Motor neuron (in vitro differentiated cells): ENCODE measurements around the gene SHROOM3. TPM values are rescaled to one million over a fixed set of nuclear protein-coding genes. Genes with fewer than 3 reads are reported as not detected.
A peak's percentile ranks its signal among the peaks of the same experiment; 100 is the strongest.
"Not testable (repeated sequence)": the region's sequence is repeated elsewhere in the genome, so short reads cannot be mapped to it uniquely, and the experiment has no call there.

Source experiments
- ATAC-seq, 8 experiments: fragments of 200-7000 bp; cut with Tn5 transposase; replicated peaks in 6 of 8; 2 replicates each; pipeline ENCODE4 v1.8.0; 2021; ENCODE audit warnings: mild to moderate bottlenecking in 8 of 8, moderate library complexity in 8 of 8
- H3K27ac ChIP-seq, 2 donors: fragments of 250-450 bp; sonication (Bioruptor Pico); 2 replicates each; pipeline ENCODE4 v1.9.0; 2021; ENCODE audit warnings: antibody characterized with exemption in 2 of 2, mild to moderate bottlenecking in 2 of 2, moderate library complexity in 1 of 2
- H3K4me1 ChIP-seq, 2 donors: fragments of 250-450 bp; sonication (Bioruptor Pico); replicated peaks in 1 of 2; 2 replicates each; pipeline ENCODE4 v1.6.1; 2021; ENCODE audit warnings: antibody characterized with exemption in 2 of 2, mild to moderate bottlenecking in 2 of 2, moderate library complexity in 1 of 2
- H3K4me3 ChIP-seq, 5 donors: fragments of 250-450 bp; sonication (Bioruptor Pico); 2 replicates each; pipeline ENCODE4 v1.9.0; 2021; ENCODE audit warnings: antibody characterized with exemption in 5 of 5, mild to moderate bottlenecking in 5 of 5, moderate library complexity in 4 of 5
- WGBS, 10 experiments: fragments of 450-650 bp; shearing (Covaris generic); methylation state at CpG; one replicate each; pipeline ENCODE4 v1.0.0; 2022; 5-methylcytosine and 5-hydroxymethylcytosine counted together
- in situ Hi-C, 9 experiments: fragments of 400-800 bp; cut with MboI; loops; one replicate each; pipeline ENCODE4 v1.15.0; 2021; ENCODE audit warnings: low sequenced_read_pairs in 9 of 9, low pct_unique_long_range_greater_than_20kb in 2 of 9; ENCODE audit not compliant: unreplicated experiment in 9 of 9
- total RNA-seq, 8 experiments: library from RNA; unstranded; fragments of 300-600 nt; gene quantifications; 2 replicates each; pipeline versions ENCODE4 v1.2.3 to v1.2.4, GENCODE V29; 2022

Gene SHROOM3
- 10 to 100 TPM in 3 of 8 experiments, 1 to 10 TPM in 3, under 1 TPM in 2; 0.49 to 51.0 (median 7.9) TPM for total RNA-seq

DNA sequence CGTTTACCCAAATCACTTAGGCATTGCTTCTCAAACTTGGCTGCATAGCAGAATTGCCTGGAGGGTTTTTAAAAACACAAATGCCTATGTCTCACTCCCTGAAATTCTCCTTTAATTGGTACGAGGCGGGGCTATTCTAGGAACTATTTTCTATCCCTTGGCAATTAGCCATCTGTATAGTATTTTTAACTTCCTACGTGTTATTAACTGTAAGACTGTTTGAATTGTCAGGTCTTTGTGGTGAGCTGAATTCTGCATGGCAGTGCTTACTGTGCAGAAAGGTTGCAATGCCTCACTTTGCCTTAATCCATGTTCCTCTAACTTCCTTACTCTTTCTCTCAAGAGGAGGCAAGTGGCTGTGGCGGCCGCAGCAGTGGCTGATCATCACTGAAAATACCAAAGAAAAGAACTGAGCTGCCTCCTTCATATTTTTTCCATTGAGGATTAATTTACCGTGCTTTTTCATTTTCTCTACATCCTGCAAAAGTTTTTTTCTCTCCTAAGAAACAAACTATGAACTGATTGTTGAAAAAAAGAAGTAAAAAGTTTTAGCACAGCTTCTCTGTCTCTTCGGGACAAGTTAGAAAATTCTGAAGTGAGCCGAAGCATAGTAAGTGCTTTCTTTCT is at the start of gene SHROOM3:
SHROOM3 (plus strand) TSS at position 329 of the 627 bp plus-strand sequence. CDS start 824 bp downstream, outside the sequence.
- peak within 1 kb of the TSS; percentile 57 to 82 for H3K27ac ChIP-seq
- ATAC-seq = peak; percentile 37 to 73 (median 64)
- WGBS, 10 experiments = 0 to 15% (median 7%) methylated on average over 3 to 9 of the region's 9 CpGs
- H3K4me1 ChIP-seq = peaks cover 10 to 20% of the 10 kb centered on the region in 2 donors
- H3K4me3 ChIP-seq = peak within 1 kb of the TSS; percentile 25 to 36 (median 31)
- in situ Hi-C loops = loop anchor here in 6 of 9 experiments (5.0 to 10.0 kb wide), 4 partner anchors 60 to 320 kb away; no protein-coding TSS in a partner anchor

GRCh38 chr4:76385974-76386373 is 49.1 kb upstream of the SHROOM3 start:
- Histone ChIP-seq H3K4me1 (no peaks in the 10 kb centered on the region), H3K4me3 (no peak overlapping the region), H3K27ac (no peak overlapping the region)
- in situ Hi-C loops = no loop called here
- ATAC-seq = no peak
- WGBS, 10 experiments = 49 to 93% (median 86%) methylated on average over 4 to 6 of the region's 6 CpGs; no CpG with 5 or more reads in 1 of the 10 experiments

GRCh38 chr4:76386566-76387305 is 48.3 kb upstream of the SHROOM3 start:
- Histone ChIP-seq H3K27ac (no peak overlapping the region), H3K4me1 (no peaks in the 10 kb centered on the region), H3K4me3 (no peak overlapping the region)
- 20 to 100% (median 86%) methylated on average over 1 to 4 of the region's 6 CpGs; no CpG with 5 or more reads in 3 of the 10 experiments for WGBS, 10 experiments
- in situ Hi-C loops = no loop called here
- ATAC-seq = peak in 1 of 8 experiments; percentile 16

DNA sequence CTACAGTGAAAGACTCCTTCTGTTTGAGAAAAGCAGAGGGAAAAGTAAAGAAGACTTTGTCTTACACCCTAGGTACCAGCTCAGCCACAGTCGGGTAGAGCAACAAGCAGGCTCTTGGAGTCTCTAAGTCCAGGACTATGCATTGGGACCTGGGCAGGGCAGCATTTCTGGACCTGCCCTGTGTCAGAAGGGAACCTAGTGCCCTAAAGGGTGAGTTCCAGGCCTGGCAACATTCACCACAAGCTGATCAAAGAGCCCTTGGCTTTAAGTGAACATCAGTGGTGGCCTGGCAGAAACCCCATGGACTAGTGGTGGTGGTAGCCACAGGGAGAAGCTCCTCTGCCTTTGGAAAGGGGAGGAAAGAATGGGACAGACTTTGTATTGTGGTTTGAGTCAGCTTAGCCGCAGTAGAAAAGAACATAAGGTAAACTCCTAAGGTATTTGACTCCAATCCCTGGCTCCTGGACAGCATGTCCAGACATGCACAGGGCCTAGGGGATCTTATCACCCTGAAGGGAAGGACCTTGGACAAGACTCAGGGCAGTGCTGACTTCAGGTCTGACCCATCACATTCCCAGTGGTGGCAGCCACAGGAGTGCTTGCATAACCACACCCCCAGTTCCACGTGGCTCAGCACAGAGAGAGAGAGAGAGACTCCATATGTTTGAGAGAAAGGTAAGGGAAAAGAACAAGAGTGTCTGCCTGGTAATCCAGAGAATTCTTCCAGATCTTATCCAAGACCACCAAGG is 46.7 kb upstream of the SHROOM3 start:
- no peak overlapping the region for H3K27ac ChIP-seq
- no peak overlapping the region for H3K4me3 ChIP-seq
- in situ Hi-C loops = no loop called here
- peak in 2 of 8 experiments; percentile 71 to 88 for ATAC-seq
- 0 to 100% (median 79%) methylated on average over 1 to 2 of the region's 3 CpGs; no CpG with 5 or more reads in 4 of the 10 experiments for WGBS, 10 experiments
- no peaks in the 10 kb centered on the region for H3K4me1 ChIP-seq

DNA sequence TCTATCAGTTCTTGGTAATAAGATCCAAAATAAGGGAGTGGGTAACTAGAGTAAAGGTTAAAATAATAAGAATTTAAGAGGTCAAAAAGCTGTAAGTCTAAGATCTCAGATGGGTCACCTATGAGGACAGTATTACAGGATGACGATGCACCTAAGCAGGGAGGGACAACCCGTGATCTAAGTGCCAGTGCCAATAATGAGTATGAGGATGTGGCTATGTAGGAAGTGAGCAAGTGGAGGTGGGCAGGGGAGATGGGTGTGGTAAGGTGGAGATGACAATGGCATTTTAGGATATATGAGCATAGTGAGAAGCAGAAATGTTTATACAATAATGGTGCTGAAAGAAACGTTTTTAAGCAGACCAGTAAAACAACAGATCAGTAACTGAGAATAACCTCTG is 33.4 kb upstream of the SHROOM3 start:
- H3K4me3 ChIP-seq = no peak overlapping the region
- no peak overlapping the region for H3K27ac ChIP-seq
- in situ Hi-C loops = no loop called here
- WGBS, 10 experiments = 0 to 78% (median 64%) methylated on average over 1 to 3 of the region's 3 CpGs
- no peaks in the 10 kb centered on the region for H3K4me1 ChIP-seq
- no peak for ATAC-seq

DNA sequence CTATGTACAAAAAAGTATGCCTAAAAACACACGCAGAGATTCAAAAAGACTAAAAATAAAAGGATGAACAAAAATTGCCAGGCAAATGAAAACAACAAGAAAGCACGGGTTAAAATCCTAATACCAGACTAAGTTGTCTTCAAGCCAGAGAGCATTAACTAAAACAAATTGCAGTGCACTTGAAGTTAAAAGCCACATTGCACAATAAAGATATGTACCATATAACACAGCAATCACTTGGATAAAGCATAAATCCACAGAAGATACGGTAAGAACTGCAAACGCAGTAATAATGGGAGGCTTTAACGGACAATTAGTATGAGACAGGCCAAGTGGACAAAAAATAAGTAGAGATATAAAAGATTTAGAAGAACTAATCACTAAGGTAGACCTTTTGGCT is 28.9 kb upstream of the SHROOM3 start:
- Histone ChIP-seq H3K27ac (no peak overlapping the region), H3K4me1 (no peaks in the 10 kb centered on the region), H3K4me3 (no peak overlapping the region)
- 44 to 100% (median 77%) methylated on average over 1 to 5 of the region's 5 CpGs for WGBS, 10 experiments
- in situ Hi-C loops = no loop called here
- ATAC-seq = no peak

- in situ Hi-C loops = no loop called here
- 25 to 94% (median 60%) methylated on average over 4 to 5 of the region's 5 CpGs for WGBS, 10 experiments
- no peak overlapping the region for H3K27ac ChIP-seq
- H3K4me1 ChIP-seq = no peaks in the 10 kb centered on the region
- no peak overlapping the region for H3K4me3 ChIP-seq
- ATAC-seq = no peak
Measured at GRCh38 chr4:76407440-76408119, 27.4 kb upstream of the SHROOM3 start.

- in situ Hi-C loops = no loop called here
- WGBS, 10 experiments = 53 to 88% (median 70%) methylated on average over 2 to 3 of the region's 3 CpGs; no CpG with 5 or more reads in 2 of the 10 experiments
- Histone ChIP-seq H3K4me1 (no peaks in the 10 kb centered on the region), H3K4me3 (no peak overlapping the region), H3K27ac (no peak overlapping the region)
- ATAC-seq = no peak
Measured at GRCh38 chr4:76410636-76411035, 24.4 kb upstream of the SHROOM3 start.

DNA sequence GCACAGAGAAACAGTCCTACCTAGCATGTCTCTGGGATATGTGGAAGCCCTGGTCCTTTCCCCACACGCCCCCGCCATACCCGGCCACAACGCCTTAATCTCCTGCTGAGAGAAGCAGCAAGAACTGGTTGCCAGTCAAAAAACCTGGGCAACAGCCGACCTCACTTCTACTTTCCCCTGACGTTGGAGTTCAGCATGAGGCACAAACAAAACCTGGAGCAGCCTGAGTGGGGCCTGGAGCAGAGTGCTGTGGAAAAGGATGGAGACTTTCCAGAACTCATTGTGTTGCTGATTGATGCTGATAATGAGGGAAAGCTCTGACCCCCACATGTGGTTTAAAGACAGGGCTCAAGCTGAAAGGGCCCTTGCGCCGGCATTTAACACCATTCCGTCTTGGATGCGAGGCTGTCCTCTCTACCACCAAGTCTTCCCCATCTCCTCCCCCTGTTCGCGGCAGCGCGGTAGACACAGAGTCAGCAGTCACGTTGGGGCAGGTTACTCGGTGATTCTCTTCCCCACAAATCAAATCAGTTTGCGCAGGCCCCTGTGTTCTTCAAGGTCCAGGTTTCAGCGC is 14.8 kb upstream of the SHROOM3 start:
- Histone ChIP-seq H3K4me1 (no peaks in the 10 kb centered on the region), H3K4me3 (no peak overlapping the region), H3K27ac (no peak overlapping the region)
- no peak for ATAC-seq
- WGBS, 10 experiments = 20 to 95% (median 82%) methylated on average over 2 to 17 of the region's 18 CpGs; no CpG with 5 or more reads in 2 of the 10 experiments
- in situ Hi-C loops = no loop called here

DNA sequence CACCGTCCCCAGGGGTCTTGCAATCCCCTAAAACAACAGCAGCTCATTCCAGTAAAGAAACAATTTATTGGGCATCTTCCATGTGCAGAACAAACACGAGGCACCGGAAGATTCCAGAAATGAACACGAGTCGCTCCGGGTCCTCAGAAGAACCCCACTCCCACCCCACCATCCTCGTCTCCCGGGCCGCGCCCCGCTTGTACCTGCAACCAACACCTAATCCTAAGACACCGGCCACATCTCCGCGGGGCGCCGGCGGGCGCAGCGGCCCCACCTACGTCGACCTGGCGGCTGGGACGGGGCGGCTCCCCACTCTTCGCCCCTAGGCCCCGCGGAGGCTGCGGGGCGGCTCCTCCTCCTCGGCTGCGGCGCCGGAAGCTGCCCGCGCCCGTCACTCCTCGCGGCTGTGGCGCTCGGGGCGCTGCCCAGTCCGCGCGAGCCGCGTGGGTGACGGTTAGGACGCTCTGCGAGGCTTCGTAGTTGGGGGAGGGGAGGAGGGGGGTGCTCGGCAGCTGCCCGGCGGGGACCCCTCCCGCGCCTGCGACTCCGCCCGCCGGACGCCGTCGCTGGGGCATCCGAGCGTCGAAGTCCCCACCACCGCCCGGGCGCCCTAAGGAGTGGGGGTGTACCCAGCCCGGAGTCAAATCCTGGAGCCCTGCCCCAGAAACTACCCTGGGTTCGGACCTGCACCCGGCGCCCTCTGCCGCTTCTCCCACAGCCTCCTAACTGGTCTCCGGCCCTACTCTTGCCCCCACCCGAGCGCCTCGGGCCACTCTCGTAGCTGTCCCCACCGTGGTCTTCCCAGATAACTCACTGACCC is 14.1 kb upstream of the SHROOM3 start, which contains the start of gene CCDC158:
CCDC158 (minus strand) TSS at position 380 of the 820 bp plus-strand sequence. CDS start 17,934 bp downstream, outside the sequence.
- 23 to 100% (median 100%) methylated on average over 1 to 3 of the region's 79 CpGs; no CpG with 5 or more reads in 5 of the 10 experiments for whole genome bisulfite sequencing, 10 experiments
- no peak within 1 kb of the TSS for H3K27ac ChIP-seq
- ATAC-seq = peak in 3 of 8 experiments; percentile 93 to 94 (median 94)
- H3K4me1 ChIP-seq = no peaks in the 10 kb centered on the region
- no peak within 1 kb of the TSS for H3K4me3 ChIP-seq
- in situ Hi-C loops = no loop called here

GRCh38 chr4:76423159-76423558 is 11.9 kb upstream of the SHROOM3 start:
- in situ Hi-C loops, H3K4me3 ChIP-seq, ATAC-seq, H3K4me1 ChIP-seq, H3K27ac ChIP-seq: not testable (repeated sequence)
- WGBS, 10 experiments = no CpG with 5 or more reads among the region's 27 CpGs
